Effector CD4-positive, alpha-beta T cell (primary cell): ENCODE data around the gene CALHM4.
"Not testable (repeated sequence)": the region's sequence is repeated elsewhere in the genome, so short reads cannot be mapped to it uniquely, and the experiment has no call there.

Experiments used
- DNase-seq: peaks from one replicate; pipeline ENCODE4 v3.0.0-alpha.2; 2020

Gene CALHM4

DNA sequence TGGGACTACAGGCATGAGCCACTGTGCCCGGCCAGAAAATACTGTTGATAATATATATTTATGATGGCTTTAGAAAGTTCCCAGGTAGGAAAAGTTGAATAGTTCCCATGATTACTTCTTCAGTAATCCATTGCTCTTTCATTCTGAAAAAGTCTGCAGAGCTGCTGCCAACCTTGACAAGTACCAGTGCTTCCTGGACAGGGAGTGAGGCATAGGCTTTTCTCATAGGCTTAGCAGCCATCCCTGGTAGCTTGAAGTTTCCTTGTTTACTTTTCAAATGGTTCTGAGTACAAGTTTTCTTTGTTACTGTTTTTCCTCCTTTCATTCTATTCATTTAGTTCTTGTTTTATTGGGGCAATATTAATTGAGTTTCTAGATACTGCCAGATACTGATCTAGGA lies 25.6 kb downstream of the CALHM4 start:
- no peak for DNase-seq

DNA sequence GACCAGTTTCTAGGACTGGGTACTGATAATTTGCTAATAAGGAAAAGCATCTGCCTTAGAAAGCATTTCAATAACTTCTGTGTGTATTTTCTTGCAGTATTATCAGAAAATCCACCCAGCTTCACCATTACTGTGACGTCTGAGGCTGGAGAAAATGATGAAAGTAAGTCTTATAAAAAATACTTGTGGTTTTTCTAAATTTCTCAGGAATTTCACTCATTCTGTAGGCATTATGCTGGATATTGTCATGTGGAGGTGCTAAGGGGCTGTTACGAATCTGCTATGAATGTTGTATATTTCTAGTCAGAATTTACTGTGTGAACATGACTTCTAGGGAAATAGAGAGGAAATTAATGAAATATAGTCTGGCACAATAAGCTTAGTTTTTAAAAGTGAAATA lies 26.6 kb downstream of the CALHM4 start:
- no peak for DNase-seq

- DNase-seq, result no peak
These were observed 32.7 kb downstream of the CALHM4 start for GRCh38 chr6:116586276-116586675.

DNA sequence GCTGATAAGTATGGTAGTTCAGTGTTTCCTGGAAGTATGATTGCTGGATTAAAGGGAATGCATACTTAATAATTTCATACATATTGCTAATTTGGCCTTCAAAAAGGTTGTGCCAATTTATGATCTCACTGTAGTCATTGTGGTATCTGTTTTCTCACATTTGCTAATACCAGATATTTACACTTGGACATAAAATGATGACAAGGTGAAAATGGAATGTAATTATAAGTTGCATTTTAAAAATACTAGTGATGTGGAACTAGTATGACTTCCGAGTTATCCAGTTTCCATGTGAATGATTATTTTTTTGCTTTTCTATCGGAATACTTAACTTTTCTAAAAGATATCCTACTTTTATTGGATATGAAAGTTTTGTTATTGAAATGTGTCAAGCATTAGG lies 33.2 kb downstream of the CALHM4 start:
- no peak for DNase-seq

DNA sequence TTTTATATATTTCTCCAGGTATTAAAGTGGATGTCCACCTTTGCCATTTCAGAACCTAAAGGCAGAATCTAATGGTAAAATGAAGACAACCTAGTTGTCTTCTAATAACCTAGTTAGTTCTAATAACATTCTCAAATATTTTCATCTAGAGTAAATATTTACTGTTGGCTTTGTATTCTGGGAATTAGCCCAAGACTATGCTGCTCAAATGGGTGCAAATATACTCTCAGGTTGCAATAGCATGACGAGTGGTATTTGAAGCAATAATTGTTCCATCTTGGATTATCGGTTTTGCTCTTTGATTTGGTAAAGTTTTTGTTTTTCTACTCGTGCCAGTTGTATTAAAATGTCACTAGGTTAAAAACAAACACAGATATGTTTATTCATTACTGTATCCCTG lies 41.7 kb downstream of the CALHM4 start:
- no peak for DNase-seq

DNA sequence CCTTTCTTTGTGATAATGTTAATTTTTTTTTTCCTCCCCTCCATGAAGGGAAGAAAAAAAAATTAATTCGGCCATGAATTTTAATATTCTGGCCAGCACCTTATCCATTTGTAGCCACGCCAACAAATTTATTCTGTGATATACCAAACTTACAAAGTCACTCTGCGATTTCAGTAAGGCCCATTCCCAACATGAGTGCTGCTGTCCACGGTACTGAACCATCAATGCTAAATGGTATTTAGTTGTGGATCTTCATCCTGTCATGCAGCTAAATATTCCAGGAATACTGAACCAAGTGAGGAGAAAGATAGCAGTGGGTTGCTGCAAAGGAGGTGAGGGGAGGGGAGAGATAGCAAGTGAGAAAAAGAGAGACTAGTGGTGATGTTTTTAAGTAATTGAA lies 43.3 kb downstream of the CALHM4 start:
- DNase-seq, result no peak

GRCh38 chr6:116603916-116604315 lies 50.4 kb downstream of the CALHM4 start:
- DNase-seq, result not testable (repeated sequence)

DNA sequence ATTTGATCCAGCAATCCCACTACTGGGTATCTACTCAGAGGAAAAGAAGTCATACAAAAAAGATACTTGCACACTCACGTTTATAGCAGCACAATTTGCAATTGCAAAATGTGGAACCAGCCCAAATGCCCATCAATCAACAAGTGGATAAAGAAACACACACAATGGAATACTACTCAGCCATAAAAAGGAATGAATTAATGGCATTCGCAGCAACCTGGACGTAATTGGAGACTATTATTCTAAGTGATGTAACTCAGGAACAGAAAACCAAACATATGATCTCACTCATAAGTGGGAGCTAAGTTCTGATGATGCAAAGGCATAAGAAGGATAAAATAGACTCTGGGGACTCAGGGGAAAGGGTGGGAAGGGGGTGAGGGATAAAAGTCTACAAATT lies 51.3 kb downstream of the CALHM4 start:
- not testable (repeated sequence) for DNase-seq

- DNase-seq, result no peak
These were observed 52.4 kb downstream of the CALHM4 start for GRCh38 chr6:116605935-116606334.
